GM19193 (cell line): ENCODE data around the gene UBA5.
A peak's percentile ranks its signal among the peaks of the same experiment; 100 is the strongest.

Experiments
- POLR2A ChIP-seq: IDR thresholded peaks from 4 replicates; pipeline ENCODE4 v1.6.1; 2011; ENCODE audit not compliant: insufficient read depth, insufficient read length; ENCODE audit errors: extremely low read depth

The UBA5 gene

DNA sequence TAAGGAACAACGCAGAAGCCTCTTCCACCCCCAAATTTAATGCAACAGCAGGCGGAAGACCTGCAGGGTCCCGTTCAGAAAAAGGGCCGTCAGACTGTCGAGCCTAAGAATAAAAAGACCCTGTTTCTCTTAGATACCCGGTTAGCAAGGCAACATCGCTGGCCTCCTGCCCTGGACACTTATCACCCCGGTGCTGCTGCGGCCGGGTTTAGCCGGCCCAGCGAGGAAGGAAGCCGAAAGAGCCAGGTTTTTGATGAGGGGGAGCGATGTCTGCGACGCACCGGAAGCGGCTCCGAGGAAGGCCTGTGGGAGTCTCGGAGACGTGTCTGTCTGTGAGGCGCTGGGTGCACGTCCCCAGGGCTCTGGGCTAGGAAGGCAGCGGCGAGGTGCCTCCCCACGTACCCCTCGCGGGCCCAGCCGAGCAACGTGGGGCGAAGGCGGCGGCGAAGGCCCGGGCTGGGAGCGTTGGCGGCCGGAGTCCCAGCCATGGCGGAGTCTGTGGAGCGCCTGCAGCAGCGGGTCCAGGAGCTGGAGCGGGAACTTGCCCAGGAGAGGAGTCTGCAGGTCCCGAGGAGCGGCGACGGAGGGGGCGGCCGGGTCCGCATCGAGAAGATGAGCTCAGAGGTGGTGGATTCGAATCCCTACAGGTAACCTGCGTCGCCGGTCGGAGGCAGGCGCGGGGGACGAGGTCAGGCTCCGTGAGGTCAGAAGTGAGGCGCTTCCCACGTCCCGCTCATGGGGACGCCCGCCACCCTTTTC, at the start of gene UBA5:
Gene UBA5, plus strand, starts transcription at position 278 of the 759 bp plus-strand sequence. Its CDS starts 209 bp downstream, at position 487.
- TF ChIP-seq POLR2A: peak; percentile 80

- TF ChIP-seq POLR2A: no peak
These were observed 44.2 kb upstream of the UBA5 start for GRCh38 chr3:132615881-132616280.

GRCh38 chr3:132616780-132617179, 43.3 kb upstream of the UBA5 start:
- TF ChIP-seq POLR2A: no peak

GRCh38 chr3:132622148-132622547, 38.0 kb upstream of the UBA5 start:
- no peak for TF ChIP-seq POLR2A

DNA sequence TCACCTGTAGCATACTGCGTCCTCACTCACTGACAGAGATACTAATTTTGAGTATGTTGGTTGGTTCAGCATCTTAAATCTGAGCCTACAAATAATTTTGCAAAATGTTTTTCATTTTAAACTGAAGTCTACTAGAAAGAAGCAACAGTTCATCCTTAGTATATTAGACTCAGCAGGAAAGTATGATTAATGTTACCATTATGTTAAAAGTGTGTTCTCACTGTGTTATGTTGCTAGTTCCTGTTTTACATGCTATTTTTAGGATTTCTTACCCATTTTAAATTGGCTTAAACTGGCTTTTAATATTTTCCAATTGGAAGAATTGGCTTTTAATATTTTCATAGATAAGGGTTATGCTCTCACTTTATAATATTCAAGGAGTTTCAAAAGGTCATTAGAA, 37.4 kb upstream of the UBA5 start:
- no peak for TF ChIP-seq POLR2A

DNA sequence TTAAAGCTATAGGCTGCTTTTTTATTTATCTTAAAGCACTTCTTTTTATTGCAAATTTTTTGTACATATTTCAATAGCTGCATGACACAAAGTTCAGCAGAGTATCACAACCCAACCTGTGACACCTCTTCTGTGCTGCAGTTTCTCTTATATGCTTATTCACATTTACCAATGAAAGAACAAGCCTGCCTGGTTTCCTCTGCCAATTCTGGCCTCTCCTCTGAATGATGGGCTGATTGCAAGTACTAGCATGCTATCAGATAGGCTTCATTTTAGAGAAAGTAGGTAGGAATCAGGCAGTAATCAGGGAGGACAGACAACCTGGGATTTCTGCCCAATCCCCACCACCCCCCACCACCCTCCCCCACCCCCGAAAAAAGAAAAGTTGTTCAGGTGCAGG, 36.5 kb upstream of the UBA5 start:
- no peak for TF ChIP-seq POLR2A

DNA sequence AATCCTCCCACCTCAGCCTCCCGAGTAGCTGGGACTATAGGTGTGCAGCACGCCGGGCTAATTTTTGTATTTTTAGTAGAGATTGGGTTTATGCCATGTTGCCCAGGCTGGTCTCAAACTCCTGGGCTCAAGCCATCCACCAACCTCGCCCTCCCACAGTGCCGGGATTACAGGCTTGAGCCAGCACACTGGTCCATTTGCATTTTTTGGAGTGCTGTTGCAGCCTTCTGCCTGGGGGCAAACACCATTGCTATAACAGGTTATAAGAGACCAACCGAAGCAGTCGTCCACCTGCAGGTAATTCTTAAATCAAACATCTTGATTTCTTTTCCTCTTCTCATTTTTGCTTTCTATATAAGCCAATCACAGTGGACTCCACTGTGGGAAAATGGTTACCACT, 35.3 kb upstream of the UBA5 start:
- TF ChIP-seq POLR2A: no peak

DNA sequence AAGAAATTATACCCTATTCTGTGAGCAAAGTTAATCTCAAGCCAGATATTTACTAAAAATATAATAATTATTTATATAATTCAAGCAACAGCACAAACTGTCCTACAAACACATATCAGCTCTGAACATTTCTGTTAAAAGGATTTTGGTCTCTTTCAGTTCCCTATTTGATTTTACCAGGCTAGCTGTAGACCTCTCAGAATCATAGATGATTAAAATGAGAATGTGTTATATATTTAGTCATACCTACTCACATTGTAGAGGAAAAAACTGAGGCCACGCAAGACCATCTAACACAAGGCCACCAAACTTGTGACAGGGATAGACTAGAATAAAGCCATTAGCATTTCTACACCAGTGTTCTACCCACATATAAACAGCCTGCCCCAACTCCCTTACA, 34.5 kb upstream of the UBA5 start:
- TF ChIP-seq POLR2A: no peak

DNA sequence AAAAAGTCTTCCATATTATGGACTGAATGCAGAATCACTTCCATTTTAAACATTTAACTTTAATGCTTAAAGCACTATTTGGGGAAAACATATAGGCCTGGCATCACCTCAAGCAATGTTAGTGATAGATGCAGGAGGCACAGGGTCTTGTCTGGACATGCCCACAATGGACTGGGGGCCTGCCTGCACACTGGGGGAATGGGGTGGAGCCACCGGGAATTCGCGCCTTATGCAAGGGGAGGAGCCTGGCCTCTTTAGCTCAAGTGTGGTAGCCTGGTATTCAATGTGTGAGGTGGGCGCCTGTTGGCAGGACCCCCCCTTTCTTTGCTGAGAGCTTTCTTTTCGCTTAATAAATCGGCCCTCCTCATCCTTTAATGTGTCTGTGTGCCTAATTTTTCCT, 33.2 kb upstream of the UBA5 start:
- TF ChIP-seq POLR2A: no peak

GRCh38 chr3:132628157-132628556, 32.0 kb upstream of the UBA5 start:
- TF ChIP-seq POLR2A: no peak

- TF ChIP-seq POLR2A: no peak
These were observed 30.2 kb upstream of the UBA5 start for GRCh38 chr3:132629928-132630327.

DNA sequence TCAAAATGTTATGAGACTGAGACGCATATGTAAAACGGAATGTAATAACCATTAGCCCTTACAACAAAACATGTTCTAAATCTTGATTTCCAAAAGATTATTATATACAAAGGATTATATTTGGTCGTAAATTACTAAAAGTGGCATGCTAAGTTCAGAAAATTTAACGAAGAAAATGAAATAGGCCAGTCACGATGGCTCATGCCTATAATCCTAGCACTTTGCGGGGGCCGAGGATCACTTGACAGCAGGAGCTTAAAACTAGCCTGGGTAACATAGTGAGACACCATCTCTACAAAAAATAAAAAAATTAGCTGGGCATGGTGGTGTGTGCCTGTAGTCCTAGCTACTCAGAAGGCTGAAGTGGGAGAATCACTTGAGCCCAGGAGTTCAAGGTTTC, 29.5 kb upstream of the UBA5 start:
- TF ChIP-seq POLR2A: no peak

- no peak for TF ChIP-seq POLR2A
These were observed 25.1 kb upstream of the UBA5 start for GRCh38 chr3:132635052-132635451.

- no peak for TF ChIP-seq POLR2A
These were observed 22.5 kb upstream of the UBA5 start for GRCh38 chr3:132637590-132637989.

DNA sequence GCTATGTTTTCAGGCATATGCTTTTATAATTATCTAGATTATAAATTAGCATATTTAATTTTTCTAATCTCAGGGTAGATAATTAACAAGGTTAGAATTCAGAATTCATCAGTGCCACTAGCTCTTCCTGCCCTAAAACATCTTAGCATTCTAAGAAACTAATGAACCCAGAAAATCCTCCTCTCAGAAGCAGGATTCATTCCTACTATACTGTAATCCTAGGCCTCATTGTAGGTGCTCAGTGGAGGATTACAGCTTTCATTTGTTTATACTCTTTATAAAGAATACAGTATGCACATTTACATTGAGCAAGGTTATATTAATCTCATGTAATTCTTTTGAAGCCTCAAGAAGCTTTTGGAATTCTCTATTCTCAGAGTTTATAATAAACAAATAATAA, 21.4 kb upstream of the UBA5 start:
- no peak for TF ChIP-seq POLR2A

DNA sequence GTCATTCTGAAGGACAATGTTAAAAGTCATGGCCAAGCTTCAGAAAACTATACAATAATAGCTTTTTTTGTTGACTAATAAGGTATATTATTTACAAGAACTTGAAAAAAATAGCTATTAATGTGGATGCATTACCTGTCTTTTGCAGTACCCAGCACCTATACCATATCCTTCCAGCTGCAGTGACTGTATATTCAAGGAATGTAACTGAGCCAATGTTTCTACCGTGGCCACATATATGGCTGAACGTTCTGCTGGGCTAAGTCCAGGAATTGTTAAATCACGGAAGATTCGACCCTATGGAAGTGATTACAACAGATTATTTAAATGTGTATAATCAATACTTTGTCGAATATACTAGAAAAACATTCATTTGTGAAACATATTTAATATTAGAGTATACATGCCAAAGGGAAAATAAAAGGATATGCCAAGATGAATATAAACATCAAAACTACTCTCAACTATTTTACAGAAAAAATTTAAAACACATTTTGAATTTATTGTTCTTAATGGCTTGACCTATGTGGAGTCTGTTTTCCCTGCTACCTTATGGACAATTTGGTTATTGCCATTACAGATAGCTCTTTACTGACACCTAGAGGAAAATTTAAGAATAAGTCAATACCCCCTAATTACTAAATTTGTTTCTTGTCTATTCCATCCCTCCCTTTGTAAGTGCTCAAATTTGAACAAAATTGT, 18.1 kb upstream of the UBA5 start:
- TF ChIP-seq POLR2A: no peak
